Neural cell (in vitro differentiated cells): ENCODE measurements around the gene AP3B2. TPM values are rescaled to one million over a fixed set of nuclear protein-coding genes. Genes with fewer than 3 reads are reported as not detected.

ENCODE experiments used
- H2AFZ ChIP-seq: fragments of 200-600, 300-800 bp; sonication (generic), shearing (Covaris generic); 2 replicates; pipeline ENCODE4 v1.6.0; 2014; ENCODE audit warnings: low read depth, mild to moderate bottlenecking, antibody characterized with exemption, low read length, moderate library complexity
- H3F3A ChIP-seq: fragments of 200-600 bp; shearing (Covaris generic); 2 replicates; pipeline ENCODE4 v1.6.1; 2016; ENCODE audit warnings: mild to moderate bottlenecking, moderate library complexity, mixed read lengths, antibody characterized with exemption, low read length; ENCODE audit not compliant: insufficient read depth, poor library complexity, severe bottlenecking
- H3K27ac ChIP-seq: fragments of 200-600, 300-800 bp; sonication (generic), shearing (Covaris generic); 2 replicates; pipeline ENCODE4 v1.5.1; 2014; ENCODE audit warnings: mild to moderate bottlenecking, low read length, moderate library complexity
- H3K27me3 ChIP-seq: fragments of 300-800, 200-600 bp; sonication (generic), shearing (Covaris generic); 2 replicates; pipeline ENCODE4 v1.6.0; 2014; ENCODE audit warnings: mild to moderate bottlenecking, low read depth, low read length, moderate library complexity; ENCODE audit not compliant: insufficient read depth
- H3K36me3 ChIP-seq: fragments of 300-800, 200-600 bp; sonication (generic), shearing (Covaris generic); 2 replicates; pipeline ENCODE4 v1.5.1; 2014; ENCODE audit warnings: mild to moderate bottlenecking, antibody characterized with exemption, low read length, moderate library complexity; ENCODE audit not compliant: insufficient read depth
- H3K4me2 ChIP-seq: fragments of 300-800, 200-600 bp; sonication (generic), shearing (Covaris generic); 2 replicates; pipeline ENCODE4 v1.6.0; 2014; ENCODE audit warnings: mild to moderate bottlenecking, low read length
- H3K4me3 ChIP-seq: fragments of 300-800, 200-600 bp; sonication (generic), shearing (Covaris generic); 2 replicates; pipeline ENCODE4 v1.5.1; 2014; ENCODE audit warnings: mild to moderate bottlenecking, low read length, moderate library complexity
- H3K79me2 ChIP-seq: fragments of 200-600 bp; shearing (Covaris generic); replicated peaks from 2 replicates; pipeline ENCODE4 v1.6.0; 2014; ENCODE audit warnings: mild to moderate bottlenecking, low read length, moderate library complexity; ENCODE audit not compliant: insufficient read depth
- H3K9ac ChIP-seq: fragments of 300-800, 200-600 bp; sonication (generic), shearing (Covaris generic); 2 replicates; pipeline ENCODE4 v1.6.1; 2016; ENCODE audit warnings: mild to moderate bottlenecking, low read length, mixed read lengths
- H3K9me2 ChIP-seq: fragments of 200-600 bp; shearing (Covaris generic); 2 replicates; pipeline ENCODE4 v1.6.1; 2016; ENCODE audit warnings: mild to moderate bottlenecking, low read length, mixed read lengths; ENCODE audit not compliant: insufficient read depth
- H3K9me3 ChIP-seq: fragments of 200-600, 300-800 bp; sonication (generic), shearing (Covaris generic); 2 replicates; pipeline ENCODE4 v1.6.1; 2016; ENCODE audit warnings: mild to moderate bottlenecking, mixed run types, low read length, moderate library complexity, mixed read lengths
- H4K20me1 ChIP-seq: fragments of 200-600 bp; shearing (Covaris generic); 2 replicates; pipeline ENCODE4 v1.6.1; 2016; ENCODE audit warnings: mild to moderate bottlenecking, mixed run types; ENCODE audit not compliant: insufficient read depth
- CTCF ChIP-seq: fragments of 450-650 bp; IDR thresholded peaks from 2 replicates; pipeline ENCODE4 v1.5.1; 2014; ENCODE audit warnings: antibody characterized with exemption, mild to moderate bottlenecking, moderate library complexity; ENCODE audit not compliant: poor library complexity, severe bottlenecking
- EP300 ChIP-seq: fragments of 450-650 bp; conservative IDR thresholded peaks from 2 replicates; pipeline ENCODE4 v1.6.1; 2014; ENCODE audit warnings: antibody characterized with exemption, mild to moderate bottlenecking, moderate library complexity; ENCODE audit not compliant: poor library complexity, severe bottlenecking
- EZH2 ChIP-seq: fragments of 200-600, 300-800 bp; shearing (Covaris generic), sonication (generic); IDR thresholded peaks from 2 replicates; pipeline ENCODE4 v1.6.1; 2014; ENCODE audit warnings: antibody characterized with exemption, low read length, borderline replicate concordance, mild to moderate bottlenecking; ENCODE audit not compliant: insufficient read depth, poor library complexity, severe bottlenecking
- MXI1 ChIP-seq: fragments of 450-650 bp; conservative IDR thresholded peaks from 2 replicates; pipeline ENCODE4 v1.6.1; 2014; ENCODE audit warnings: antibody characterized with exemption, mild to moderate bottlenecking; ENCODE audit not compliant: poor library complexity, severe bottlenecking
- POLR2AphosphoS5 ChIP-seq: IDR thresholded peaks from 2 replicates; pipeline ENCODE4 v1.6.1; 2012
- RAD21 ChIP-seq: fragments of 450-650 bp; conservative IDR thresholded peaks from 2 replicates; pipeline ENCODE4 v1.6.1; 2014; ENCODE audit warnings: antibody characterized with exemption, mild to moderate bottlenecking, moderate library complexity
- REST ChIP-seq: IDR thresholded peaks from 2 replicates; pipeline ENCODE4 v1.6.1; 2012; ENCODE audit warnings: borderline replicate concordance
- SMC3 ChIP-seq: fragments of 450-650 bp; conservative IDR thresholded peaks from 2 replicates; pipeline ENCODE4 v1.6.1; 2014; ENCODE audit warnings: antibody characterized with exemption, mild to moderate bottlenecking, moderate library complexity; ENCODE audit not compliant: poor library complexity
- TAF1 ChIP-seq: IDR thresholded peaks from 2 replicates; pipeline ENCODE4 v1.6.1; 2012; ENCODE audit warnings: low read depth
- polyA plus RNA-seq: library from polyadenylated mRNA; depleted of rRNA; stranded (reverse); fragments of >200 nt; gene quantifications from 2 replicates; pipeline ENCODE4 v1.2.3, GENCODE V29; 2014

The AP3B2 gene
- polyA plus RNA-seq, 1 donor from 2014 or later, result 81.9 TPM

GRCh38 chr15:82650046-82650670 lies 59.5 kb downstream of the AP3B2 start:
- Histone ChIP-seq H3K4me3 (no peak overlapping the region), H3K4me2 (no peak overlapping the region), H4K20me1 (no peaks in the 10 kb centered on the region), H3K9ac (no peak overlapping the region), H3K36me3 (no peaks in the 10 kb centered on the region), H3K27me3 (peaks cover 65% of the 10 kb centered on the region), H3K79me2 (no peaks in the 10 kb centered on the region), H3K27ac (no peak overlapping the region), H3F3A (no peaks in the 10 kb centered on the region), H2AFZ (no peak overlapping the region), H3K9me3 (no peaks in the 10 kb centered on the region), H3K9me2 (no peaks in the 10 kb centered on the region)
- TF ChIP-seq TAF1, result no peak
- no peak for TF ChIP-seq MXI1
- TF ChIP-seq REST, result no peak
- no peak for TF ChIP-seq SMC3
- TF ChIP-seq EP300, result no peak
- no peak for TF ChIP-seq CTCF
- no peak for TF ChIP-seq RAD21
- no peak for TF ChIP-seq POLR2AphosphoS5
- no peak for TF ChIP-seq EZH2

- no peaks in the 10 kb centered on the region for H4K20me1 ChIP-seq
- no peaks in the 10 kb centered on the region for H3K79me2 ChIP-seq
- peaks cover 72% of the 10 kb centered on the region for H3K27me3 ChIP-seq
- H3K9me3 ChIP-seq, result no peaks in the 10 kb centered on the region
- H2AFZ ChIP-seq, result no peak overlapping the region
- no peaks in the 10 kb centered on the region for H3F3A ChIP-seq
- no peaks in the 10 kb centered on the region for H3K36me3 ChIP-seq
- TF ChIP-seq RAD21 (no peak), TAF1 (no peak), CTCF (no peak), MXI1 (no peak), POLR2AphosphoS5 (no peak), REST (no peak), SMC3 (no peak), EZH2 (no peak), EP300 (no peak)
- no peak overlapping the region for H3K27ac ChIP-seq
- H3K9me2 ChIP-seq, result no peaks in the 10 kb centered on the region
- H3K4me2 ChIP-seq, result no peak overlapping the region
- H3K9ac ChIP-seq, result no peak overlapping the region
- H3K4me3 ChIP-seq, result no peak overlapping the region
Observed at GRCh38 chr15:82649226-82649999, 60.3 kb downstream of the AP3B2 start.
